Measurements from ENCODE around the gene LSG1.

GRCh38 chr3:194705761-194706160 lies 33.8 kb upstream of the LSG1 start:
- TF ChIP-seq CTCF (IDR thresholded peaks at IDR 0.05), result no peak
- TF ChIP-seq POLR2A (IDR thresholded peaks at IDR 0.05), result no peak

Measured in adrenal gland (tissue), 5 donors.